Astrocyte of the cerebellum (primary cell): ENCODE measurements around the gene ITSN2.

ENCODE experiments used
- DNase-seq: peaks from one replicate; pipeline ENCODE4 v3.0.0-alpha.2; 2011; ENCODE audit warnings: low read depth
- H3K4me3 ChIP-seq: 2 replicates; pipeline ENCODE4 v1.5.1; 2011; ENCODE audit warnings: mild to moderate bottlenecking, low read depth, low read length, moderate library complexity
- in situ Hi-C: cut with HindIII; loops from 2 replicates; pipeline ENCODE4 v1.10.0; 2017; ENCODE audit warnings: low sequenced_read_pairs
- TF ChIP-seq, protein P1 (sequence below): IDR thresholded peaks from 2 replicates; pipeline ENCODE4 v1.5.1; 2012; ENCODE audit warnings: low read length, low read depth, moderate library complexity, mild to moderate bottlenecking; ENCODE audit errors: missing control alignments

ITSN2 gene

DNA sequence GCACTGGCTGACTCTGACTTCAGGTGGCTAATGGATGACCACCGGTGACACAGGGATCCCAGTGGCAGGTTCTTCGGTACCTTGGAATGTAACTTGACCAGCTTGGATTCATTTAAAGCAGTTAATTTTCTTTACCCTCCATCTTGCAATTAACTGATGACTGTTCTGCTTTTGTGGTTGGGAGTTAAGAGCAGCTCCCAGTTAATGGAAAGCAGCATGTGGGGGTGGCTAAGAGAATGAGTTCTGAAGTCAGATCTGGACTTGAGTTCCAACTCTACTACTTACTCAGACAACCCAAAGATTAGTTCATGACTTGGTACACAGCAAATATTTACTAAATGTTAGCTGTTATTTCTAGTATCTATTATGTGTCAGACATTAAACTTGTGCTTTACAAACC, 127.0 kb downstream of the ITSN2 start:
- TF ChIP-seq, protein P1, sequence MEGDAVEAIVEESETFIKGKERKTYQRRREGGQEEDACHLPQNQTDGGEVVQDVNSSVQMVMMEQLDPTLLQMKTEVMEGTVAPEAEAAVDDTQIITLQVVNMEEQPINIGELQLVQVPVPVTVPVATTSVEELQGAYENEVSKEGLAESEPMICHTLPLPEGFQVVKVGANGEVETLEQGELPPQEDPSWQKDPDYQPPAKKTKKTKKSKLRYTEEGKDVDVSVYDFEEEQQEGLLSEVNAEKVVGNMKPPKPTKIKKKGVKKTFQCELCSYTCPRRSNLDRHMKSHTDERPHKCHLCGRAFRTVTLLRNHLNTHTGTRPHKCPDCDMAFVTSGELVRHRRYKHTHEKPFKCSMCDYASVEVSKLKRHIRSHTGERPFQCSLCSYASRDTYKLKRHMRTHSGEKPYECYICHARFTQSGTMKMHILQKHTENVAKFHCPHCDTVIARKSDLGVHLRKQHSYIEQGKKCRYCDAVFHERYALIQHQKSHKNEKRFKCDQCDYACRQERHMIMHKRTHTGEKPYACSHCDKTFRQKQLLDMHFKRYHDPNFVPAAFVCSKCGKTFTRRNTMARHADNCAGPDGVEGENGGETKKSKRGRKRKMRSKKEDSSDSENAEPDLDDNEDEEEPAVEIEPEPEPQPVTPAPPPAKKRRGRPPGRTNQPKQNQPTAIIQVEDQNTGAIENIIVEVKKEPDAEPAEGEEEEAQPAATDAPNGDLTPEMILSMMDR, result no peak
- DNase-seq, result no peak
- in situ Hi-C loops, result no loop called here
- H3K4me3 ChIP-seq, result no peak overlapping the region

GRCh38 chr2:24231461-24231881, 128.9 kb downstream of the ITSN2 start:
- DNase-seq, result no peak
- TF ChIP-seq, protein P1, result no peak
- H3K4me3 ChIP-seq, result no peak overlapping the region
- in situ Hi-C loops, result no loop called here

DNA sequence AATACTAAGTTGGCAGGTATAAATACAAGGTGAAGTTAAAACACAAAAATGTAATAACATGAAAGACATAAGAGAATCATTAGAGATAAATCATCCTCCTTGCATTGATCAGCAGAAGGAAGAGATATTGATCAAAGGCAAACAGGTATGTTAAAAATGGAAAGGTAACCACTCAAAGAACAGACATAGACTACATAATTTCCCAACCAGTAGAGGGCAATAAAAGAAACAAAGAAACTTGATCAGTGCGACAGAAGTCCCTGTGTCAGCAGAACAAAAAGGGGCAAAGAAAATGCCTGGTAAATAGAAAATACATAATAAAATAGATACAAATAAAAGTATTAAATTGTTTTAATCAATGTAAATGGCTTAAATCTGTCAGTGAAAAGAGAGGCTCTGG, 131.9 kb downstream of the ITSN2 start:
- no peak for DNase-seq
- TF ChIP-seq, protein P1, result peak; percentile 39
- in situ Hi-C loops, result no loop called here
- no peak overlapping the region for H3K4me3 ChIP-seq

GRCh38 chr2:24225499-24226242, 134.7 kb downstream of the ITSN2 start:
- in situ Hi-C loops, result no loop called here
- no peak overlapping the region for H3K4me3 ChIP-seq
- no peak for DNase-seq
- TF ChIP-seq, protein P1, result no peak

DNA sequence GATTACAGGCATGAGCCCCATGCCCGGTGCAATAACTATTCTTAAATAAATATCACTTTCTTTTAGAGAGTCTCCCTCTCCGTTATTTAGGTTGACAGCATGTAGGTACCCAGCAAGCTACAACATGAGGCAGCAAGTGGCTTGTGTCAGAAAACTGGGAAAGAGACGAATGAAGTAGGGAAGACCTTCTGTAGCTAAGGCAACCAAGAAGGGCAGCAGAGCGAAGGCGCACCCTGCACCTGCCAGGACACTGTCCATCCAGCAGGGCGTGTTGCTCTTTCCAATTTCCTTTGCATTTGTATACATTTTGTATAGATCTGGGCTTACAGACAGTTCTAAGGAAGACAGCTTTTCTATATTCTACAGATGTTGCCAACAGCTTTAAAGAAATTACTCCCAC, 137.4 kb downstream of the ITSN2 start:
- no peak for DNase-seq
- H3K4me3 ChIP-seq, result no peak overlapping the region
- in situ Hi-C loops, result no loop called here
- TF ChIP-seq, protein P1, result no peak

- DNase-seq, result no peak
- TF ChIP-seq, protein P1, result no peak
- no peak overlapping the region for H3K4me3 ChIP-seq
- in situ Hi-C loops, result no loop called here
These were observed 138.8 kb downstream of the ITSN2 start for GRCh38 chr2:24221343-24222050.
